HL-60 (cell line): ENCODE results near the gene ITGB3.

Source experiments
- DNase-seq, 2 experiments: peaks; one replicate each; pipeline ENCODE4 v3.0.0-alpha.2; 2010 to 2020; ENCODE audit warnings: low read depth in 1 of 2, low spot score in 1 of 2
- H3K27ac ChIP-seq: fragments of 250-450 bp; sonication (Bioruptor Pico); replicated peaks from 2 replicates; pipeline ENCODE4 v1.5.1; 2020; ENCODE audit warnings: mild to moderate bottlenecking, moderate library complexity
- H3K27me3 ChIP-seq: fragments of 250-450 bp; sonication (Bioruptor Pico); 2 replicates; pipeline ENCODE4 v1.5.1; 2021; ENCODE audit warnings: mild to moderate bottlenecking, moderate library complexity; ENCODE audit not compliant: insufficient read depth, poor library complexity, severe bottlenecking
- H3K4me3 ChIP-seq: replicated peaks from 2 replicates; pipeline ENCODE4 v1.5.1; 2011; ENCODE audit warnings: mild to moderate bottlenecking, control low read depth, low read length; ENCODE audit not compliant: insufficient read depth
- CTCF ChIP-seq: IDR thresholded peaks from one replicate; pipeline ENCODE4 v1.5.1; 2011; ENCODE audit warnings: low read length, control low read depth, inconsistent platforms; ENCODE audit not compliant: insufficient read depth
- GABPA ChIP-seq: IDR thresholded peaks from 2 replicates; pipeline ENCODE4 v1.6.1; 2012; ENCODE audit warnings: low read depth
- POLR2AphosphoS5 ChIP-seq: IDR thresholded peaks from 2 replicates; pipeline ENCODE4 v1.6.1; 2012; ENCODE audit warnings: low read depth
- REST ChIP-seq: IDR thresholded peaks from 2 replicates; pipeline ENCODE4 v1.6.1; 2012; ENCODE audit warnings: low read depth; ENCODE audit not compliant: insufficient replicate concordance
- SPI1 ChIP-seq: IDR thresholded peaks from 2 replicates; pipeline ENCODE4 v1.6.1; 2012; ENCODE audit warnings: low read depth, mild to moderate bottlenecking, borderline replicate concordance

The ITGB3 gene

GRCh38 chr17:47305302-47305923 is 51.8 kb downstream of the ITGB3 start:
- Histone ChIP-seq H3K27ac (no peak overlapping the region), H3K27me3 (no peaks in the 10 kb centered on the region), H3K4me3 (no peak overlapping the region)
- DNase-seq, result no peak
- TF ChIP-seq CTCF (no peak), SPI1 (no peak), GABPA (no peak), POLR2AphosphoS5 (no peak), REST (no peak)

- Histone ChIP-seq H3K27me3 (peaks cover 3% of the 10 kb centered on the region), H3K4me3 (no peak overlapping the region), H3K27ac (no peak overlapping the region)
- no peak for TF ChIP-seq SPI1
- TF ChIP-seq CTCF, result no peak
- TF ChIP-seq REST, result no peak
- TF ChIP-seq POLR2AphosphoS5, result no peak
- TF ChIP-seq GABPA, result no peak
- DNase-seq, result no peak
These were observed 56.6 kb downstream of the ITGB3 start for GRCh38 chr17:47310186-47310733.

- no peak for DNase-seq
- H3K27ac ChIP-seq, result no peak overlapping the region
- H3K27me3 ChIP-seq, result peaks cover 3% of the 10 kb centered on the region
- no peak overlapping the region for H3K4me3 ChIP-seq
- TF ChIP-seq SPI1, result no peak
- TF ChIP-seq POLR2AphosphoS5, result no peak
- no peak for TF ChIP-seq CTCF
- no peak for TF ChIP-seq REST
- TF ChIP-seq GABPA, result no peak
These were observed 57.8 kb downstream of the ITGB3 start for GRCh38 chr17:47311420-47311819.
